ENCODE measurements around the gene ARL3.

GRCh38 chr10:102721954-102722353 lies 7.8 kb upstream of the ARL3 start:
- TF ChIP-seq EP300 (IDR thresholded peaks at IDR 0.05): no peak
- no peak for TF ChIP-seq POLR2A (IDR thresholded peaks at IDR 0.05)
